ENCODE measurements around the gene HPCA. TPM values are rescaled to one million over a fixed set of nuclear protein-coding genes. Genes with fewer than 3 reads are reported as not detected.

HPCA gene
- total RNA-seq, 1 experiment from 2014 or later = 1.2 TPM

GRCh38 chr1:32872192-32872460 lies 14.2 kb upstream of the HPCA start:
- H3K27me3 ChIP-seq (ENCODE audit: insufficient read depth, low read length) = peaks cover 21% of the 10 kb centered on the region; the same call in 1 of the 2 replicates
- Mint-ChIP-seq H3K4me1 (peaks cover 43 to 53% of the 10 kb centered on the region in 2 experiments), H3K4me3 (peak overlapping the region; percentile 66 to 82; a peak in 1 of 5 replicates), H3K27me3 (ENCODE audit: low read depth) (peaks cover 45% of the 10 kb centered on the region), H3K27ac (no peak overlapping the region), H3K36me3 (ENCODE audit: insufficient read depth in 1 of 3, low read depth in 3 of 3) (peaks cover 0 to 8% (median 0%) of the 10 kb centered on the region in 3 experiments; a peak in 6 of 7 replicates), H3K9me3 (no peaks in the 10 kb centered on the region)
- no peak overlapping the region for H2BK5ac ChIP-seq (ENCODE audit: insufficient read length, low read length)
- H2BK15ac ChIP-seq (ENCODE audit: low read depth, low read length) = no peak overlapping the region
- H3K9me3 ChIP-seq (ENCODE audit: control insufficient read depth, low read depth, low read length) = no peaks in the 10 kb centered on the region
- H3K27ac ChIP-seq (ENCODE audit: insufficient read length, low read depth, low read length) = no peak overlapping the region
- no peak overlapping the region for H2AK5ac ChIP-seq (ENCODE audit: insufficient read length, low read length)
- H2BK120ac ChIP-seq (ENCODE audit: low read depth, low read length, poor library complexity, severe bottlenecking) = no peak overlapping the region
- H3K18ac ChIP-seq (ENCODE audit: insufficient read length, low read depth, low read length) = no peak overlapping the region
- H3K14ac ChIP-seq (ENCODE audit: insufficient read depth, low read length) = no peak overlapping the region
- peaks cover 5% of the 10 kb centered on the region; the same call in 1 of the 2 replicates for H3K4me1 ChIP-seq (ENCODE audit: insufficient read depth, low read length)
- H3K79me1 ChIP-seq (ENCODE audit: insufficient read depth, low read depth, low read length, poor library complexity, severe bottlenecking) = no peaks in the 10 kb centered on the region
- H4K20me1 ChIP-seq (ENCODE audit: control insufficient read depth, insufficient read depth, insufficient read length) = no peaks in the 10 kb centered on the region
- H4K91ac ChIP-seq (ENCODE audit: insufficient read length, low read depth, low read length) = no peak overlapping the region
- H2BK12ac ChIP-seq (ENCODE audit: insufficient read length, low read depth, low read length) = no peak overlapping the region
- no peak overlapping the region for H2AFZ ChIP-seq (ENCODE audit: low read length)
- no peaks in the 10 kb centered on the region for H3K79me2 ChIP-seq (ENCODE audit: insufficient read depth, low read length)
- no CpG with 5 or more reads among the region's 7 CpGs for WGBS (ENCODE audit: extremely low coverage, insufficient read length, low lambda C conversion rate)
- no peak overlapping the region for H2BK20ac ChIP-seq (ENCODE audit: low read depth, low read length, poor library complexity, severe bottlenecking)
- H3K4me2 ChIP-seq (ENCODE audit: insufficient read depth, insufficient read length, low read length) = peak overlapping the region; percentile 11
- DNase-seq = no peak
- H3K4ac ChIP-seq (ENCODE audit: low read depth, low read length) = no peak overlapping the region
- H3K56ac ChIP-seq (ENCODE audit: insufficient read length, low read depth, low read length) = no peak overlapping the region
- no peak overlapping the region for H3K9ac ChIP-seq (ENCODE audit: extremely low read depth, insufficient read length, low read length)
- H4K8ac ChIP-seq (replicated peaks; ENCODE audit: insufficient read length, low read depth, low read length) = no peak overlapping the region
- peaks cover 4% of the 10 kb centered on the region for H3K23me2 ChIP-seq (ENCODE audit: insufficient read length, low read depth, low read length, poor library complexity, severe bottlenecking)
- no peak overlapping the region for H3K23ac ChIP-seq (ENCODE audit: insufficient read length, low read depth, low read length)
- no peak overlapping the region for H3T11ph ChIP-seq (ENCODE audit: low read length)
- no peak overlapping the region for H4K5ac ChIP-seq (ENCODE audit: insufficient read length, low read depth, low read length)
- TF ChIP-seq, protein P1, sequence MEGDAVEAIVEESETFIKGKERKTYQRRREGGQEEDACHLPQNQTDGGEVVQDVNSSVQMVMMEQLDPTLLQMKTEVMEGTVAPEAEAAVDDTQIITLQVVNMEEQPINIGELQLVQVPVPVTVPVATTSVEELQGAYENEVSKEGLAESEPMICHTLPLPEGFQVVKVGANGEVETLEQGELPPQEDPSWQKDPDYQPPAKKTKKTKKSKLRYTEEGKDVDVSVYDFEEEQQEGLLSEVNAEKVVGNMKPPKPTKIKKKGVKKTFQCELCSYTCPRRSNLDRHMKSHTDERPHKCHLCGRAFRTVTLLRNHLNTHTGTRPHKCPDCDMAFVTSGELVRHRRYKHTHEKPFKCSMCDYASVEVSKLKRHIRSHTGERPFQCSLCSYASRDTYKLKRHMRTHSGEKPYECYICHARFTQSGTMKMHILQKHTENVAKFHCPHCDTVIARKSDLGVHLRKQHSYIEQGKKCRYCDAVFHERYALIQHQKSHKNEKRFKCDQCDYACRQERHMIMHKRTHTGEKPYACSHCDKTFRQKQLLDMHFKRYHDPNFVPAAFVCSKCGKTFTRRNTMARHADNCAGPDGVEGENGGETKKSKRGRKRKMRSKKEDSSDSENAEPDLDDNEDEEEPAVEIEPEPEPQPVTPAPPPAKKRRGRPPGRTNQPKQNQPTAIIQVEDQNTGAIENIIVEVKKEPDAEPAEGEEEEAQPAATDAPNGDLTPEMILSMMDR (conservative IDR thresholded peaks at IDR 0.05) = no peak
